HG03175 (cell line): ENCODE results near the gene CBFA2T3.
"Not testable (repeated sequence)": the region's sequence is repeated elsewhere in the genome, so short reads cannot be mapped to it uniquely, and the experiment has no call there.

ENCODE experiments used
- ATAC-seq: cut with Tn5 transposase; IDR thresholded peaks from one replicate; pipeline ENCODE4 v1.9.1; 2021; ENCODE audit warnings: mild to moderate bottlenecking, moderate library complexity; ENCODE audit not compliant: unreplicated experiment

Gene CBFA2T3

DNA sequence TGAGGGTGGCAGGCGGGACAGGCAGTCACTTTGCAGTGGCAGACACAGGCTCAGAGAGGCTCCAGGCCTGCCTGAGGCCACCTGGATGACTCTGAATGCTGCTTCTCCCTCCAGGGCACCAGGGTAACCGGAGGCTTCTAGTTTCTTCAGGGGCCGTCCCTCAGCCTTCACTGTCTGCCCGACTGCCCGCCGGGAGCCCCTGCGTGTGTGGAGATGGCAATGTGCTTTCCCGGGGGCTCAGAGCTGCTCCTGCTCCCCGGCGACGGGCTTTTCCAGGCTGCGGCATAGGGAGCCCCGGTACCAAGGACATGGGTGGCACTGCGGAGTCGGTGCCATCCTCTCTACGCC lies 51.5 kb downstream of the CBFA2T3 start:
- no peak for ATAC-seq

DNA sequence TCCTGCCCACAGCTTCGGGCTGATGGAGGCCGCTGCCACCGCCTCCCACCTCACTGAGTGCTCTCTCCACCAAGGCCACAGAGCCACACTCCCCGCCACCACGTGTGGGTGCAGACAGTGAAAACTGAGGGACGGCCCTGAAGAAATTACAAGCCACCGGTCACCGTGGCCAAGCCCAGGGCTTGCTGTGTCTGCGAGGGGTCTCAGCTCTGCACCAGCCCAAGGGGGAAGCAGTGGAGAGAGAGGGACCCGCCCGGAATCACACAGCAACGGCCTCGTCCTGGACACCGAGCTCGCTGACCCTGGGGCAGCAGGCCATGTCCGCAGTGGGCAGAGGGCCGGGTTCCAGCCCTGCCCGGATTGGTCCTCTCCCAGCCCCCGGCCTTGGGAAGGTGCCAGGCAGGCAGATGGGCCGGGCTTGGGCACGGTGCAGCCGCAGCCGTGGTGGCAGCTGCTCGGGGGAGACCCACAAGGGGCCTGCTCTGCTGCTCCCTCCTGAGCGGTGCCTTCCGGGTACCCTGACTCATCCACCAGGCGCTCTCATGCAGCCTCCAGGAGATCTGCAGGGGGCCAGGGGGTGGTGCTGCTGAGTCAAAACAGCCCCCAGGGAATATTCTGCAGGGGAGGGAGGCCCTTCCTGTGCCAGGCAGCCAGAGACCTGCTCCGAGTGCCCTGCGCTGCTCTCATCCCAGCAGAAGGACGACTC lies 52.0 kb downstream of the CBFA2T3 start:
- peak; percentile 55 for ATAC-seq

DNA sequence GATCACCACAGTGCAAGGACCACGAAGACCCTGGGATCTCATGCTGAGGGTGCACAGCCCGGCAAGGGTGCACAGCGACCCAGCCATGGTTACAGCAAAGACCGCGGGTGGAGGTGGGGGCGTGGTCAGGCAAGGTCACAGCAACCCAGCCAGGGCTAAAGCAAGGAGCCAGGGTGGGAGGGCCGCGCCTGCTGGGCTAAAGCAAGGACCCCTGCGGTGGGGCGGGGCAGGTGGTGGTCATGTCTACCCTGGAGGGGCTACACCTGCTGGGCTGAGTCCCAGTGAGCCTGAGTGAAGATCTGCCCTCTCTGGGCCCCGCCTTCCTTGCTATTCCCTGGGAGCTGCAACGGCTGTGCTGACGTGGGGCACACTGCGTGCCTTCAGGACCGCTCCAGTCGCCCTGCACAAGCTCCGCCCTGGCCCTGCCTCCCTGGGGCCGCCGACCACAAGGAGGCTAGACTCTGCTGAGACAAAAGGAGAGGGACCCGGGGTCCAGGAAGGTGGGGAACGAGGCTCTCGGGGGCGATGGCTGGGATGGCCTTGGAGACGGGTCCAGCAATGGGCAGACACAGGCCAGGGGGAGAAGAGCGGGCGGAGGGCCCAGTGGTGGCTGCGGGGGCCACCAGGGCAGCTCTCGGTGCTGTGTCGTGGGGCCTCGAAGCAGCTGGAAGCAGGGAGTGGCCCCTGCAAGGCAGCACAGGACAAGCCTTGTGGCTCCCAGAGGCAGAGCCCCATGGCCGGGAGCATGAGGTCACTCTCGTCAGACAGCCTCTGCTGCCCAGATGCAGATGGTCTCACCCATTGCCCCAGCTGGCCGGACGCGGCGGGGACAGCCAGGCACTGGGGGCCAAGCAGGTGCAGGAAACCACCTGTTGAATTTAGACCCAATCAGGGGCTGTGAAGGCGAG lies 52.8 kb downstream of the CBFA2T3 start:
- ATAC-seq: no peak

DNA sequence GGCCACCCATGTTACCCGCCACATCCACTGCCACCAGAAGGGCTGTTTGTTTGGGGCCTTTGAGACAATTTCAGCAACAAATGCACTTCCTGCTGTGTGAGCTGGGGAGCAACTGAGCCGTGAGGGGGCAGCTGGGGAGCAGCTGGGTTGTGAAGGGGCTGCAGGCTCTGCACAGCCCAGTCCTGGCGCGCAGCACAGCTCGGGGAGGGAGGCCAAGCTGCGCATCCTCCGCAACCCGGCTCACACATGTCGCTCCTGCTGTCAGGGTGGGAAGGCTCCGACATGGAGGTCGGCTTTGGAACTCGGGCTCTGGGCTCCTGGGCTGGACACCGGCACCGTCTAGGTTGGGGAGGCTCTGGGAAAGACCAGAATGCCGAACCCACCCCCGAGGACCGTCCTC lies 53.6 kb downstream of the CBFA2T3 start:
- ATAC-seq: no peak

DNA sequence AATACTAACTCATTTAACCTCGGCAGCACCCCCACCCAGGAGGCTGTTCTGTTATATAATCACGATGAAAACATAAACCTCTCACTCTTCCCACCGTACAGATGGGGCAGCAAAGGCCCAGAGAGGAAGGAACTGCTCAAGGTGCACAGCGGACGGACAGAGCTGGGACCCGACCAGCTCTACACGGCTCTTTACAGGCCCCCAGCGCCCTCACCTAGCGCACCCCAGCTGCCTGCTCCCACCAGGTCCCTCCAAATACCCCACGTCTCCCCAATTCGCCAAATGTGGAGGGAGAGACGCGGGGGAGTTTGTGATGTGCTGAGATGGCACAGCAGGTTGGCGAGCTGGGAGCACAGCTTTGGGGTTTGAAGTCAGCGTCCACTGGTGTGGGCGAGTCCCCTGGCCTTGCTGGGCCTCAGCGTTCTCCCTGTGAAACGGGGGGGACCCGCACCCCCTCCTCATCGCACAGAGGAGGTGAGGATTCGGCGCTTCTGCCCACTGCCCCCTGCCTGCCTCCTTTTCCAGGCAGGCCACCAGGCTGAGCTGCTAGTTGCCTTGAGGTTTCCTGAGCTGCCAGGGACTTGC lies 54.1 kb downstream of the CBFA2T3 start:
- ATAC-seq: no peak

DNA sequence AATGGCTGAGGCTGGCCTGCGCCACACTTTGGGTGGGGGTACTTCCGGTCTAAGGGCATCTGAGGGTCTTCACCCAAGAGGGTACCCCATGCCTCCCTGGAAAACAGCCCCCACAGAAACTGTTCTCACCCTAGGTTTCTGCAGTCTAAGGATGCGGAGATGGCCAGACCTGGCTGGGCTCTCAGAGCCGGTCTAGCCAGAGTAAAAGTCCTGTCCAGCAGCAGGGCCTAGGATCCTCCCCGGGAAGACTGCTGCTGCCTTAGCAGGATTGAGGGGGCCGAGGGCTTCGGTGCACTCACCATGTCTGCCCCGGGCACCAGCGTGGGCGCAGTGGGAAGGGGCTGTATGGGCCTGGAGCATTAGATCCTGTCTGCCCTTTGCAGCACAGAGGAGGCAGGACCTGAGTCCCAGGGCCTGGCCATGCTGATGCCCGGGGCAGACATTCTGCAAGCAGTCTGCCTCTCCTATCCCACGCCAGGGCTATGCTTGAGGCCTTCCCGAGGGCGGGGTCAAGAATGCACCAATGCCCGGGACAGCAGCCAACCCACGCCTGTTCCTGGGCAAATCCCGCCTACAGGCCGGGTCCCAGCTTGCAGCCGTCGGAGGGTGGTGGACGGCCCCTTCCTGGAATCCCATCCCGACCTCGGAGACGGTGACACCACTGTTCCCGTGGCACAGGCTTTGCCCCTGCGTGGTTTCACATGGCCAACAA lies 54.7 kb downstream of the CBFA2T3 start:
- no peak for ATAC-seq

DNA sequence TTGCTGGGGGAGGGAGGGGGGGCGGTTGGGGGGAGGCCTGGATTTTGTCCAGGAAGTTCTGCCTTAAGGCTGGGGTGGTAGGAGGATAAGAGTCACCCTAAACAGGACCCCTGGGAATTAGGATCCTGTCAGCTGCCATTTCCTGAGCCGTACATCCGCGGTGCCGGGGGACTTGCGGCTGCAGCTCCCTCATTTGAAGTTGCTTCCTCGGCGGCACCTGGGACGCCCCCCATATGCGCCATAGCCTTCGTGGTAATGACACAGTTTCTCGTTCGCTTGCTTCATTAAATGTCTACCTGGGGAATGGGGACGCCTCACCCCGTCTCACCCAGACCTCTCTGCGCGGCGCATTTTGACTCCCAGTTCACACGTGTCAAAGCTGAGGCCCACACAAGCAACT lies 55.4 kb downstream of the CBFA2T3 start:
- ATAC-seq: no peak

DNA sequence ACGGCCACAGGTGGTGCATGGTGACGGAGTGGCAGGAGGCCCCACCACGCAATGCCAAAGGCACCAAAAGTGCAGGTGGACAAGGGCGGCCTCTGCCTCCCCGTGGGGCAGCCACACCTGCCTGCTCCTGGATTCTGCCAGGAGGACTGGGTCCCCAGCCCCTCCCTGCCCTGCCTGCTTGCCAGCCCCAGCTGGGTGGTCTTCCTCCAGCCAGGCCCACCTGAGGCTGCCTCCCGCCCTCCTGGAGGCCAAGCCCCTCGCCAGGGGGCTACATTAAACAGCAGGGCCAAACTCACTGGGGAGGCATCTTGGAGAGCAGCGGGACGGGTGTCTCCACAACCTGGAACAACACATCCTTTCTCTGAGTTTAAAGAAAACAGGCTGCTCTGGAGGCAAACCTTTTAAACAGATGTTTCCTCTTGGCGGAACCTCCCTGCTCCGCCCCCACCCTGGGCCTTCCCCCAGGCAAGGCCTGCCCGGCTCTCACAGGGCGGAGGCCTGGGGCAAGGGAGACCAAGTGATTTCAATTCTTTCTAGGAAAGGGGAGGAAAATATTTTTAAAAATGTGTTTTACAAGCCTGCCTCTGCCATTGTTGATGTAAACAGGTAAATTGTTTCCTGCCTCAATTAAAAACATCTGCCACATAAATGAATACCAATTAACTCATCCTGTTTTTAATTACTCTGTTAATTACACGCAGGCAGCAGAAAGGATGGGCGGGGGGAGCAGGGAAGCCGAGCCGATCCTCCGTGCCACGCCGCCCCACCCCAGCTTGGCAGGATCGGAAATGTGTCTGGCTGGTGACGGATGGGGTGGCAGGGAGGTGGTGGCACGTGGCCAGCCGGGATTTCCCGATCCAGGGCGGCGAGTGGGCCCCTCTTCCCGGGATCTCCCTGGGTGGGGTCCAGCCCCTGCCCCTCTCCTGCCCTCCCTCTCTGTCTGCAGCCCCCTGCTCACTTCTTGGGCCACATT lies 56.1 kb downstream of the CBFA2T3 start:
- ATAC-seq: no peak

DNA sequence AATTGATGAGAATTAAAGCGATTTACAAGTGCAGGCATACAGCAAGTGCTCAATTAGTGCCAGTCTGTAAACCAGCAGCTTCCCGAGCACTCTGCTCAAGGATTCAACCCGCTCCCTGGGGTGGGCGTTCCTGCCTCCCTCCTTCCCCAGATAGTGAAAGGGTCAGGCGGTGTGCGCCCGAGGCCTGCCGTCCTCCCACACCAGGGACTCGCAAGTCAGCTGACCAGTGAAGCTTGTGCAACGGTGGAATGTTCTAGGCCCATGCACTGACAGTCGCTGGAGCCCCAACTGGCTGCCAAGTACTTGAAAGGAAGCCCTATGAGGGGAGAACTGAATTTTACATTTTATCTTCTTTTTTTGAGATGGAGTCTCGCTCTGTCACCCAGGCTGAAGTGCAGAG lies 57.1 kb downstream of the CBFA2T3 start:
- ATAC-seq: no peak

DNA sequence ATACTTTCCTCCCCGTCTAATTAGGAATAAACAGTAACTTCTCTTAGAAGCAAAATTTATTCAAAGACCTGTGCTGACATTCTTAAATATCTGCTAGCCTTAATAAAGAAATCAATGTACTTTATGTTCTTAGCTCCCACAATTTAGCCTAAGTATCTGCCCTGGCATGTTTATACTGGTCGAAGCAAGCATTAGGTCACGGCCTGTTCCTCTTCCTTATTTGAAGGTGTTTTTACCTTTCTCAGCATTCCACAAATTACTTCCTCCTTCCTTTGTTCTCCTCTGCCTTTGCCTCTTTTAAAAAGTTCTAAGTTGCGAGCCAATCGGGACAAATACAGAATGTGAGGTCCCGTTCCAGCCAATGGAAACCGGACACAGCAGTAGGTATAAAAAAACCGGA lies 58.1 kb downstream of the CBFA2T3 start:
- ATAC-seq: not testable (repeated sequence)

DNA sequence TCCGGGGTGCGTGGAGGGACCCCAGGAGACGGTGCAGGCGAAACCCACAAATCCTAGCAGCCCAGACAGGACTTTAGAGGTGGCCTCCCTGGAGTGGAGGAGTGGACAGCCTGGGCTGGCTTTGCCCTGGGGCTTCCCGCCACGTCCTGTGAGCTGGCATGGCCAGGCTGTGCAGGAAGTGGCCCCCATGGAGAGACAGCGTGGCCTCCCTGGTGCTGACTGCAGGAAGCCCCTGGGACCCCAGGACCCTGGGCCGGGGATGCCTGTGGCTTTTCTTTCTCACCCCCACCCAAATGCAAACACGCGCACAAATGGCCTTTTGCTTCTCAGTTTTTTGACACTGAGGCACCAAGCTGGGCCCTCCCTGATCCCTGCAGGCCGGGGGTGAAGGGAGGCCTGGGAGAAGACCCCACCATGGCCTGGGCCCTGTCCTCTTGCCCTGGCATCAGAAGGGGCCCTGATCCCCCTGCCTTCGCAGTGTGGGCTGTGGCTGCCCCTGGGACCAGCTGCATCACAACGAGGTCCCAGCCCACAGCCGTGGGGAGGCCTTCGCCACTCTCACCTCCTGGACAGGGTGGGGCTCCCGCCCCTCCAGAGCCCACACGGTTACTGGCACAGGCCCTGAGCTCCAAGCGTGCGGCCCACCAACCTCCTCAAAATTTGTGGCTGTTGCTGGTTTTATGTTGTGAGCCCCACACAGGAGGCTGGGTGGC lies 58.9 kb downstream of the CBFA2T3 start:
- ATAC-seq: no peak

DNA sequence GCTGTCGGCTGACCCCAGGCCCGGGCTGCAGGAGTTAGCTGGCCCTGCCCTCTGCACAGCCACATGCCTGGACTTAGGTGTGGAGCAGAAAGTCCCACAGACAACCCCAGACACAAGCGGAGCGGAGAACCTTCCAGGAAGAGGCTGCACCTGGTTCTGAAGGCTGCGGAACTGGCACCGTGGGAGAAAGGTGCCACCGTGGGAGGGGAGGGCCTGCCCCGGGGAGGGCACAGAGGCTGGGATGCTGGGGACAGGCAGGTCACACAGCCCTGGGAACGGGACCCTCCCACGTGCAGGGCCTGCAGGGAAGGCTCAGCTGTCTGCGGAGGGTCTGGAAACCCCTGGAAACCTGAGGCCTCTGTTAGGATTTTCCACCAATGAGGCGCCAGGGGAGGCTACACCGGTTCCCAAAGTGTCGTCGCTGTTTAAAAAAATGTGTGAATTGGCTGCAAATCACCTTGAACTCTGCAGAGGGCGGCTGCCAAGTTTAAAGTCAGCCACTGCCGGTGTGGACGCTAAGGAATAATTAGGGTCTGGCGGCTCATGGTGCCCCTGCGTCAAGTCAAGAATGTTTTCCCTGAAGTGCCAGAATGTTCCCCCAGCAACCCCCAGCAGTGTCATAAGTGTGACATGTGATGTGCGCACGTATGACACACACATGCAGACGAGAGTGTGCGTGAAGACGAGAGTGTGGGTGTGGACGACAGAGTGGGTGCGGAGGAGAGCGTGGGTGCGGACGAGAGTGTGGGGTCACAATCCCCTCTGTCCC lies 59.7 kb downstream of the CBFA2T3 start:
- ATAC-seq: no peak

DNA sequence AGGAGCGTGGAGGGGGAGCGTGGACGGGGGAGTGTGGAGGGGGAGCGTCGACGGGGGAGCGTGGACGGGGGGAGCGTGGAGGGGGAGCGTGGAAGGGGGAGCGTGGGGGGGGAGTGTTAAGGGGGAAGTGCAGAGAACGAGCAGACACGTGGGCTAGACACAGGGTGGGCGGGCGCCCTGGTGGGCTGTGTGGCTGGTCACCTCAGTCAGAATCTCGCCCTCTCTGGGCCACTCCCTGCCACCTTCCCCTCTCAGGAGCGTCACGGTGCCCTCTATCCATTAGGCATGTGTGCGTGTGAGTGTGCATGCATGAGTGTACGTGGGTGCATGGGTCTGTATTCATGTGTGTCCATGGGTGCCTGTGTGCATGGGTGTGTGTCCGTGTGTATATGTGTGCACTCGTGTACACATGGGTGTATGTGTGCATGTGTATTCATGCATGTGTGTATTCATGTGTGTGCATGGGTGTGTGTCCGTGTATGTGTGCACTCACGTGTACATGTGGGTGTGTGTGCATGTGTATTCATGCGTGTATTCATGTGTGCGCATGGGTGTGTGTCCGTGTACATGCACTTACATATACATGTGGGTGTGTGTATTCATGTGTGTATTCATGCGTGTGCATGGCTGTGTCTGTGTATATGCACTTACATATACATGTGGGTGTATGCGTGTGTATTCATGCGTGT lies 61.2 kb downstream of the CBFA2T3 start:
- ATAC-seq: no peak

DNA sequence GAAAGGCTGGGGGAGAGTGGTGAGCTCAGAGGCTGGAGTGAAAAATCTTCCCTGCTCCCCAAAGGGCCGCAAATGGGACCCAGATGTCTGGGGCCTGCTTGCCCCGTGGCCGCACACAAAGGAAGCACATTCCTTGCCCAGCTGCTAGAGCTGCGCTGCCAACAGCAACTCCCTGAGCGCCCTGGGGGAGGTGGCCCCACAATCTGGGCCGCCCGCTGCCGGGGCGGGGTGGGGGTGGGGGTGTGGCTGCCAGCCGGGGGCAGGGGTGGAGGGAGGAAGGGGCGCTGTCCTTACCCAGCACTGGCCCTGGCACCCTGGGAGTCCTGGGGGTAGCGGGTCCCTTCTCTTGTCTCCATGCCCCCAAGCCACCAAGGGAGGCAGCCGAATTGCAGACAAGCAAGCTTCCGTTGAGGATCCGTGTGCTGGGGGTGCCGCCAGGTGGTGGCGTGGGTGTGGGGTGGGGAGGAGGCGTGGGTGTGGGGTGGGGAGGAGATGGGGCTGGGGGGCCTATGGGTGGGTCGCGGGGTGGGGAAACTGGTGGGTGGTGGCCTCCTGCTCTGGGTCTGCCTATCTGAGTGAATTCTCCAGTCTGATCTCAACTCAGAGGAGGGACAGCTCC lies 62.1 kb downstream of the CBFA2T3 start:
- ATAC-seq: no peak

DNA sequence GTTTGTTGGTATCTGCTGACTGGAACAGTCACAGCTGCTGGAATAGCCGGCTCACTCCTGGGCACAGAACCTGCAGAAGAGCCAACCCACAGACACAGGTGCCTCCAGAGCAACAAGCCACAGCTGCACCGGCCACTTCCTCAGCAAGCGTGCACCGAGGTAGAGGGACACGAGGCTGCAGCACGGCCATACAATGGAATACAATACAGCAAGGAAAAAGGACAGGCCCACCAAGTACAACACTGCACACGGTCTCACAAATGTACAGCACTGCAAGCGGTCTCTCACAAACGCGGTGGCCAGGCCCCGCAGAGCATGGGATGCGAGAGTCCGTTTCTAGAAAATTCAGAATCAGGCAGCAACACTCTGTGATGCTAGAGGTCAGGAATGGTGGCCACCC lies 63.1 kb downstream of the CBFA2T3 start:
- no peak for ATAC-seq

DNA sequence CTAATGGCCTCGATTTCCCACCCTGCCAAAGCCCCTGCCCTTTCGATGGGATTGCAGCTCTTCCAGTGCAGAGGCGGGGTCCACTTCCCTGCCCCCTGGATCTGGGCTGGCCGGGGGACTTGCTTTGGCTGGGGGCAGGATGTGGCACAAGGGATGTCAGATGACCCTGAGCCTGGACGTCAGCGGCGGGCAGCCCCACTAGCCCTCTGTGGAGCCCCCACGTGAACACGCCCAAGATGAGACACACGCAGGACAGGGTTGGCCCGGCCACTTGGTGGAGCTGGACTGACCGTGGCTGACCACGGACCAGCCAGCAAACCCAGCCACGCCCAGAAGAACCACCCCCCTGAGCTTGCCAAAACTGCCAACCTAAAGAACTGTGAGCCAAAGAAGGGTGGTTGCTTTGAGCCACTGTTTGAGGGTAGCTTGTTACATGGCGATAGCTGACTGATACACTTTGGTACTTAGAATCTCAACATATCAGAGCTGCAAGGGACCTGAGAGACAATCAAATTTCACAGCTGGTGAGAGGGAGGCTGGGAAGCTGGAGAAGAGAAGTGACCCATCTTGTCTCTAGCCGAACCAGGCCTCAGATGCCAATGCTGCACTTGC lies 63.9 kb downstream of the CBFA2T3 start:
- ATAC-seq: no peak

DNA sequence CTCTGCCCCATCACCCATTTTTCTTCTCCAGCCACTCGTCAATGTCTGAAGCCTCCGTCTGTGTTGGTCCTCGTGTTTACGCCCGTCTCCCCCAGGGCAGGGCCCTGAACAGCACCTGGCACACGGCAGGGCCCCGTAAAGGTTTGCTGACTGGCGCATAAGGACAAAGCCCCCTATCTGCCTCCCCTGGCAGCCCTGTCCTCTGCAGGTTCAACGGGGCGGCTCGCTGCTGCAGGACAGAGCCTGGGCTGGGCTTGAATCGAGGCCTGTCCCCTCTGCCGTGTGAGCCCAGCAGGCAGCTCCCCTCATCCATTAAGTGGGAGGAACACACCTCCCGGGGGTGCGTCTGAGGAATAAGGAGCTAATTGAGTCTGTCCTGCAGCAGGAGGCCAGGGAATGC lies 64.5 kb downstream of the CBFA2T3 start:
- ATAC-seq: no peak
